Stimulated activated CD8-positive, alpha-beta memory T cell treated with anti-CD3 and anti-CD28 coated beads, Interleukin-4, amount 100 ng/mL, for 4 hours (primary cell): ENCODE results near the gene EGR2.

Source experiments
- DNase-seq, 2 donors: peaks; one replicate each; pipeline ENCODE4 v3.0.0-alpha.2; 2020; ENCODE audit warnings: low read depth in 2 of 2, low spot score in 1 of 2

Gene EGR2

GRCh38 chr10:62818426-62819011, 2.4 kb upstream of the EGR2 start:
- peak in 1 of 2 donors; percentile 62 for DNase-seq

- peak in 1 of 2 donors; percentile 57 for DNase-seq
Observed at GRCh38 chr10:62817766-62818425, 1.7 kb upstream of the EGR2 start.

GRCh38 chr10:62817121-62817765, 1.1 kb upstream of the EGR2 start:
- DNase-seq: peak in 1 of 2 donors; percentile 62

GRCh38 chr10:62816076-62816330, 163 bp downstream of the EGR2 start:
- no peak for DNase-seq

GRCh38 chr10:62815381-62816075, 638 bp downstream of the EGR2 start:
- no peak for DNase-seq

GRCh38 chr10:62814756-62815380, 1.3 kb downstream of the EGR2 start:
- peak in 1 of 2 donors; percentile 38 for DNase-seq

GRCh38 chr10:62813981-62814380, 2.2 kb downstream of the EGR2 start:
- DNase-seq: no peak

- no peak for DNase-seq
Observed at GRCh38 chr10:62813453-62813852, 2.7 kb downstream of the EGR2 start.

- DNase-seq: no peak
Observed at GRCh38 chr10:62812672-62813439, 3.3 kb downstream of the EGR2 start.

- DNase-seq: peak in 1 of 2 donors; percentile 53
Observed at GRCh38 chr10:62811159-62811875, 4.8 kb downstream of the EGR2 start.

GRCh38 chr10:62810156-62810902, 5.8 kb downstream of the EGR2 start:
- DNase-seq: no peak

- no peak for DNase-seq
Observed at GRCh38 chr10:62806251-62806650, 9.9 kb downstream of the EGR2 start.

- DNase-seq: no peak
Observed at GRCh38 chr10:62805231-62806099, 10.7 kb downstream of the EGR2 start.

- DNase-seq: peak in 1 of 2 donors; percentile 52
Observed at GRCh38 chr10:62804356-62805230, 11.6 kb downstream of the EGR2 start, which contains the start of gene ADO. TSS of gene ADO (plus strand) at chr10:62804720. CDS start at chr10:62805060, 340 bp downstream.

- DNase-seq: no peak
Observed at GRCh38 chr10:62803724-62804355, 12.3 kb downstream of the EGR2 start.

- no peak for DNase-seq
Observed at GRCh38 chr10:62801871-62802270, 14.3 kb downstream of the EGR2 start.

GRCh38 chr10:62796896-62797295, 19.3 kb downstream of the EGR2 start:
- DNase-seq: no peak
